Activated CD8-positive, alpha-beta memory T cell treated with anti-CD3 and anti-CD28 coated beads, Interleukin-2, amount 50 U/mL, for 24 hours (primary cell): ENCODE results near the gene PRR9.

Experiments
- DNase-seq: peaks from one replicate; pipeline ENCODE4 v3.0.0-alpha.2; 2020; ENCODE audit errors: extremely low read depth

The PRR9 gene

GRCh38 chr1:153265457-153265856 lies 48.1 kb downstream of the PRR9 start:
- no peak for DNase-seq
